CD4-positive, alpha-beta T cell treated with Interleukin-6 for 4 hours (primary cell): Measurements from ENCODE around the gene CS.
A peak's percentile ranks its signal among the peaks of the same experiment; 100 is the strongest.
"Not testable (repeated sequence)": the region's sequence is repeated elsewhere in the genome, so short reads cannot be mapped to it uniquely, and the experiment has no call there.

Source experiments
- DNase-seq: peaks from one replicate; pipeline ENCODE4 v3.0.0-alpha.2; 2020; ENCODE audit warnings: mixed read lengths

CS gene

DNA sequence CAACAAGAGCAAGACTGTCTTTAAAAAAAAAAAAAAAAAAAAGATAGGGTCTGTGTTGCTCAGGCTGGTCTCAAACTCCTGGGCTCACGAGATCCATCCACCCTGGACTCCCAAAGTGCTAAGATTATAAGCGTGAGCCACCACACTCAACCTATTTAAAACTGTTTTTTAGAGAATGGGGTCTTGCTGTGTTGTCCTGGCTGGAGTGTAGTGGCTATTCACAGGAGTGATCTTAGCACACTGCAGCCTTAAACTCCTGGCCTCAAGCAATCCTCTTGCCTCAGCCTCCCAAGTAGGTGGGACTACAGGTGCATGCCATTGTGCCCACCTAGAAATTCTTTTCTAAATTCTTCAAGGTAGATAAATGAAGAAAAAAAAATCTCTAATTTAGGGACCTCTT is 25.8 kb downstream of the CS start:
- DNase-seq = no peak

DNA sequence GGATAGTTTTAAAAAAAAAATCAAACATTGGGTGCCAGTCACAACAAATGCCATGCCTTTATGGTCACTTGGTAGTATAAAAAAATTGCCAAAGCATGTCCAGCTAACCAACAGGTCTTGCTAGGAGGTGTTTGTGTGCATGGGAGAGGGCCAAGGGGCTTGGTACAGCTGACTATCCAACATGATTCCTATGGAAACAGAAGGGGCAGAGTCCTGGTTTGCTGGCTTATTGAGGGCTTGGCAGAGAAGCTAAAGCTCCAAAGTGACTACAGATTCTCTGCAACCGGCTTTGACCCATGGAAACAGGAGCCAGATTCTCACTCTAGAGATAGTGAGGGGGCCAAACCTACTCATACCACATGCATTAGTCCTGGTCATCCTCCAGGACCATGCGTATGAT is 27.7 kb downstream of the CS start:
- DNase-seq = not testable (repeated sequence)

DNA sequence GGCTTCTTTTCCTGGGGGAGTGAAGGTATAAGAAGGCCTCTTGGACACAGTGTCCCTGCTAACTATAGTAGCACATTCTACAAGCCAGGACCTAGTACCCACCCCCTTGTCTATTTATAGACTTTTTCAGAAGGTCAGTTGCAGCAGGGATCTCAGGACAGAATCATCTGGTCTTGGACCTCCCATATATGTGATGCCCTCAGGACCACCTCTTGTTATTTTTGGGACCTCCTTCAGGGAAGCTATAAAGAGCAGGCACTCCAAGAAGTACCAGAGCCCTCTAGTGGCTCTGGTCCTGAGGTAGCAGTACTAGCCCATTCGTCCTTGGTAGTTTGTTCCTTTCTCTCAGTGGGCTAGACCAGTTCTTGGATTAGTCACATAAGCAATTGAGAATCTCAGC is 29.1 kb downstream of the CS start:
- DNase-seq = peak; percentile 10

DNA sequence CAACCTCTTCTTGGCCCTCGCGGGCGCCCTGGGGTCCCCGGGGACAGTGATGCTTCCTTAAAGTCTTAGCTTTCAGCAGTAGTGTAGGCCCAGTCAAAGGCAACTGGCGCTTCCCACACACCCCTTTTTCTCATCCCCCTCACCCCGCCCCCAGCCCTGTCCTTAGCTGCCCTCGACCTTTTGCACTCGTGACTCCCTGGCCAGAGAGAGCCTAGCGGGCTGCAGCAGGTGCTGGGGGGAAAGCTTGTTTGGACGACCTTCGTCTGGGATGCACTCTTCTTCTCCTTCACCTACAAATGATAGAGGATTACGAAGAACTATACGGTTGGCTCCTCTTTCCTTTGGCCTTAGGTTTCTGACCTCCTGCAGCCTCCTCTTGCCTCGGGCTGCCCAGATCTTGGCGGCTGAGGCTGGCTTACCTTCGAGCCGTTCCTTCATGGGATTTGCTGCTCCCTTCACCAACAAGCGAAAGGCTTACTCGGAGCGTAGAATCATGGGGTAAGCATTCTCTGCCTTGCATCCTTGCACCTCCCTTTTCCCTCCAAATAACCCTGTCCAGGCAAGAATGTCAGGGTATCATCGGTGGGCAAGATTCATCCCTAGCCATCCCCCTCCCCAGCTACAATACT is 32.6 kb downstream of the CS start:
- DNase-seq = no peak

DNA sequence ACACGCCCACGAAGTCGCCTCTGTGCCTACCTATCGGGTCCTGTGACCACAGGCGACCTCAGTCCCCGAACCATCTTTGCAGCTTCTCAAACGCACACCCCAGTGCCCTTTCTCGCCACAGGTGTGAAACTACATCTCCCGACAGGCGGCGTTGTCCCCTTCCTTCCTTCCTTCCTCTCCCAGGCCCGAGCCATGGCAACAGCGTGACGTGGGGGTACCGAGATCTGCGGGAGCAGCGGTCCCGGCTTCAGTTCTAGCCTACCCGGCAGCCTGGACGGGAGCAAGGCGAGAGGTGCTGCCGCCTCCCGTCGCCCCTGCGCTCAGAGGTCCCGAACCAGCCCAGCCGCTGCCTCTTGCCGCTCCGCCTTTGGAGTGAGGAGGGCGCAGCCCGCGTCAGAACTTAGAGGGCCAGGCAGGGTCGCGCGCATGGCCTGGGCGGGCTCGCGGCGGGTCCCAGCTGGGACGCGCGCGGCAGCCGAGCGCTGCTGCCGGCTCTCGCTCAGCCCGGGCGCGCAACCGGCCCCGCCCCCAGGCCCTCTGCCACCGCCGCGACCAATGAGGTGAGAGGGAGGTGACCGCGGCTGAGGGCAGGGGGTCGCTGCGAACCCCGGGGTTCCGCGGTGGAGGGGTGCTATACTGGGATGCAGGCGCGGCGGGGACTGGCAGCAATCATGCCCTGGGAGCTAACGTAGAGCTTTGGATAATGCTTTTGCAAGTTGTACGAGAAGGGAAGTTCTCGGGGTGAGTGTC is 33.3 kb downstream of the CS start, which contains the start of gene COQ10A:
TSS of gene COQ10A (plus strand) at position 250 of the 750 bp plus-strand sequence. CDS start at position 427, 177 bp downstream.
- peak; percentile 92 for DNase-seq

DNA sequence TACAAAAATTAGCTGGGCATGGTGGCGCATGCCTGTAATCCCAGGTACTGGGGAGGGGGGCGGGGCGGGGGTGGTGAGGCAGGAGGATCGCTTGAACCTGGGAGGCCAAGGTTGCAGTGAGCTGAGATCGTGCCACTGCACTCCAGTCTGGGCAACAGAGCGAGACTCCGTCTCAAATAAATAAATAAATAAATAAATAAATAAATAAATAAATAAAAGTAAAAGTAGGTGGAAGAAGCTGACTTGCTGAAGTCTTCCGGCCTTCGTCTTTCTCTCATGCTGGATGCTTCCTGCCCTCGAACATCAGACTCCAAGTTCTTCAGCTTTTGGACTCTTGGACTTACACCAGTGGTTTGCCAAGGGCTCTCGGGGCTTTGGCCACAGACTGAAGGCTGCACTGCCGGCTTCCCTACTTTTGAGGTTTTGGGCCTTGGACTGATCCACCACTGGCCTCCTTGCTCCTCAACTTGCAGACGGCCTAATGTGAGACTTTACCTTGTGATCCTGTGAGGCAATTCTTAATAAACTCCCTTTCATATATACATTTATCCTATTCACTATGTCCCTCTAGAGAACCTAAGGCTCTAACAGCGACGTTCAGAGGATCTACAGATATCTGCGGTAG is 34.0 kb downstream of the CS start:
- not testable (repeated sequence) for DNase-seq

DNA sequence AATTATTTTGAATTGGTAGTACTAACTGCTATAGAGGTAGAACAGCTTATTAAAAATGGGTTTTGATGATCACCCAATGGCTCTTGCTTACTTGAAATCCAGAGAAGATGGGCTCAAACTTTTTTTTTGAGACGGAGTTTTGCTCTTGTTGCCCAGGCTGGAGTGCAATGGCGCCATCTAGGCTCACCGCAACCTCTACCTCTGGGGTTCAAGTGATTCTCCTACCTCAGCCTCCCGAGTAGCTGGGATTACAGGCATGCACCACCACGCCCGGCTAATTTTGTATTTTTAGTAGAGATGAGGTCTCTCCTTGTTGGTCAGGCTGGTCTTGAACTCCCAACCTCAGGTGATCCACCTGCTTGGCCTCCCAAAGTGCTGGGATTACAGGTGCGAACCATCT is 37.2 kb downstream of the CS start:
- peak; percentile 18 for DNase-seq

DNA sequence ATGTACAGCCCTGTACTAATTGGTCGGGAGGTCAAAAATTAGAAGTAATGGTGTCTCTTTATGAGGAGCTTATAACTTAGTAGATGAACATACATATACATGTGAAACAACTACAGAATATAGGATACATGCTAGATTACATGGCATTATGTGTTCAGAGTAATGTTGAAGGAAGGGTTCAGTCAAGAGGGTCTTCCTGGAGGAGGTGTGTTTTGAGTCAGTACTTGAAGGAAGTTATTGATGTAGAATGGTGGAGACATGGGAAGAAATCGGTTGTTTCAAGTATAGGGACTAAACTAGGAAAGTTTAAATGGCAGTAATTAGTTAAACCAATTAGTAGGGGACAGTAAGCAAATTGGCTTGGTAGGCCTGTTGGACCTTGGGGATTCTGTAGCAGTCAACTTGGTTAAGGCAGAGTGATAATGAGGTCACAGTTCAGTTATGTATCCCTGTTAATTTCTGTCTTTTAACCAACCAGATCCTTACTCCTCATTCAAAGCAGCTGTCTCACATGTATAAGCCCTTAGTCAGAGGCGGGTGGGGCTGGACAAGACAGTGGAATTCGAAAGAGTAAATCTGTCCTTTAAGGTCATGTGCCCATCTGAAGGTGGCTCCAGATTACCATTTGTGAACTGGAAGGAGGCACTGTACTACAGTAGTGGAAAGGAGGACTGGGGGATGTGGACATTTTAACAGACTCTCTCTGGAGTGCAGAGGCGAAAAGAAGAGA is 38.5 kb downstream of the CS start:
- no peak for DNase-seq

DNA sequence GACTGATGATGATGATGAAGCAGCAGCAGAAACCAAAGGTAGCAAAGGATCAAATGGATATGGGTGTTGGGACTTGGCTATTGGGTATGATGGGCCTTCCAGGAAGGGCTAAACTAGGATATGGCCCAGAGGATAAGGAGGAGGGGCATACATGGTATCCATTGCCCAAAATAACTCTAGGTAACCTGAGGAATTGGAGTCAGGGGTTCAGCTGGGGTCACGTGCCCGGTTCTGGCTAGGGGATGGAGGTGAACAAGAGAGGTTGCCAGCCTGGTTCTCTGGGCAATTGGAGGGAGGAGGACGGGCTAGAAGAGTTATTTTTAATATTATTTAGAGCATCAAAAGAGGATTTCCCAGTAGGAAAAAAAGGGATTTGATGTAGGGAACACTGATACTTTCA is 39.2 kb downstream of the CS start:
- no peak for DNase-seq

DNA sequence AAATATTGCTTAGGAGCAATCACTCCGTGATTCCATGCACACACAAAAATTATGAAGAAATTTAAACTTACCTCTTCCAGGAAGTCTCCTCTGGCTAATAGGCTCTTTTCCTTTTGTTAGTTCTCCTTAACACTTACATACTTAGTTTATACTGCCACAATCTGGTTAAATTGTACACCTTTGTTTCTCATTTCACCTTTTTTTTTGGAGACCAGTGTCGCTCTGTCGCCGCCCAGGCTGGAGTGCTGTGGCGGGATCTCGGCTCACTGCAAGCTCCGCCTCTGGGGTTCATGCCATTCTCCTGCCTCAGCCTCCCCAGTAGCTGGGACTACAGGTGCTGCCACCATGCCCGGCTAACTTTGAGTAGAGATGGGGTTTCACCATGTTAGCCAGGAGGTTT is 39.8 kb downstream of the CS start:
- DNase-seq = no peak

DNA sequence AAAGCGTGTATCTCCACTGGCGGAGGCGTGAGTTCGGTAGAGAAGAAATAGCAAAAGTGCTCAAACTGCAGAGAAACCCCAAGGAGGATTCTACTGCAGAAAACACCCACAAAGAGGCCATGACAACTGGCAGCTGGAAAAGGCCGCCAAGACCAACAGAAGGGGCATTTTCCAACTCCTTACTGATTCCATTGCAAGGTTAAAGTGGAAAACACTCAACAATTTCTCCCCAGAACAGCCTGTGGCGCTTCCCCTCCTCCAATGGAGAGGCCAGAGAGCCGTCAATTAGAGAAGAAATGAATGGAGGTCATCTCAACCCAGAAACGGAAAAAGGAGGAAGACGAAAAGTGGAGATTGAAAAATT is 41.3 kb downstream of the CS start:
- DNase-seq = no peak

DNA sequence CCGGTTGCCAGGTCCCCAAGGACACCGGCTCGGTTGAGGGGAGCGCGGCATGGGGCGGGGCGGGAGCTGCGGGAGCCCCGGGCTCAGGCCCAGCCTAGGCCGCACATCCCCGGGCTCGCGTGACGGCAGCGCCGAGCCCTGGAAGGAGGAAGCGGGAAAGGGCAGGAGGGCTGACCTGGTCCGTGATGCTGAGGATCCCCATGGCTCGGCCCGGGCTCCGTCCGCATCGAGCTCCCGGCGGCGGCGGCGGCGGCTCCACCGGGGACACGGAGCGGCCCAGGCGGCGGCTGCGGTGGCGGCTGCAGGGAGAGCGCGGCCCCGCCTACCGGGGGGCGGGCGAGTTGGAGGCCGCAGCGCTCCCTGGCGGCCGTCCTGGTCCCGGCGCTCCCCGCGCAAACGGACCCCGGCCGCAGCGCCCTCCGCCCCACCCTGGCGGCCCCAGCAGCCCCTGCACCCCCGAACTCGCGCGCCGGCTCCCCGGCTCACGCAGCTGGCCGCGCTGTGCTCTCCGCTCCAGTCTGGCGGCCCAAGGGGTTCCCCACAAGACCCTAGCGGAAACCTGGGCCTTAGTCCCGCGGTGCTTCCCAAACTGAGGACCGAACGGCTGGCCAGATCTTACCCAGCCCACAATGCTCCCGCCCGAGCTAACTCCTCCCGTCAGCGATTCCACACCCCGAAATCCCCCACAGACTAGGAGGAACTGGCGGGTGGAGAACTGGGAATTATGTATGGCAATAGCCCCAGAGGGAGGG is 41.9 kb downstream of the CS start, which contains the start of gene ANKRD52:
TSS of gene ANKRD52 (minus strand) at position 317 of the 752 bp plus-strand sequence. CDS start at position 202, 115 bp downstream.
- peak; percentile 86 for DNase-seq

DNA sequence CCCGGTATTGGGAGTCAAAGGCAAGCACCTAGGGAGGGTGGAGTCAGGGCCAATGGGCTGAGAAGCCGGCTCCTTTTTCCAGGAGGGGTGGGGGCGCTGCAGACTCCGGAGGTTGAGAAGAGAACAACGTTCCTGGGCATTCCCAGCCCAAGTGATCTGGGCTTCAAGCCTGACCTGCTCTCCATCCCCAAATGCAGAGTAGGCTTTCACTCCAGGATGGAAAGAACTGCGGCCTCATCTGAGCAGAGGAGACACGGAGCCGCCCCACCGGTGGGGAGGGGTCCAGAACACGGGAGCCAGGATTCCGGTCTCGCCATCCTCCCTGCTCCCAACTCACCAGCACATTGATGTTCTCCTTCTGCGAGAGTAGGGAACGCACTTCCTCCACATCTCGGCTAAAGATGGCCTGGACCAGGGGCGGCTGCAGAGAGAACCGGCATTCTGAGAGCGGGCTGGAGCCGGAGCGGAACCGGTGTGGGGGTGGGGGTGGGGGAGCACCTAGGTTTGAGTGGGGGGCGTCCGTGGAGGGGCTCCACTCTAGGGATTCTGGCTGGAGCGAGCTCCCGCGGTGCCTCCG is 42.6 kb downstream of the CS start:
- no peak for DNase-seq

DNA sequence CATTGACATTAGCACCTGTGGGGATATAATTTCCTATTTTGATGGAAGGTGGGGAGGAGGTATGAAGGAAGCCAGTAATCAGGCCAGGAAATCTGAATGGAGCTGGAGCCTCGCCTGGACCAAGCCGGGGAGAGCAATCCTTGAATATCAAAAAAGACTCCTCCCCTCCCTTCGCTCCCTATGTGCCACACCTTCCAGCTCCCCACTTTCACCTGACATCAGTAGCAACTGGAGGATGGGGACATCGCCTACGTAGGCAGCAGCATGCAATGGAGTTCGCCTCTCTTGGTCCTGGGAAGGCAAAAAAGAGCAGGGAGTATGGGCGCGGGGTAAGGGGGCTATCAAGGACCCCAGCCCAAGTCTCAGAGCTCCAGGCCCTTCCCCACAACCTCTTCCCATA is 43.1 kb downstream of the CS start:
- DNase-seq = no peak

DNA sequence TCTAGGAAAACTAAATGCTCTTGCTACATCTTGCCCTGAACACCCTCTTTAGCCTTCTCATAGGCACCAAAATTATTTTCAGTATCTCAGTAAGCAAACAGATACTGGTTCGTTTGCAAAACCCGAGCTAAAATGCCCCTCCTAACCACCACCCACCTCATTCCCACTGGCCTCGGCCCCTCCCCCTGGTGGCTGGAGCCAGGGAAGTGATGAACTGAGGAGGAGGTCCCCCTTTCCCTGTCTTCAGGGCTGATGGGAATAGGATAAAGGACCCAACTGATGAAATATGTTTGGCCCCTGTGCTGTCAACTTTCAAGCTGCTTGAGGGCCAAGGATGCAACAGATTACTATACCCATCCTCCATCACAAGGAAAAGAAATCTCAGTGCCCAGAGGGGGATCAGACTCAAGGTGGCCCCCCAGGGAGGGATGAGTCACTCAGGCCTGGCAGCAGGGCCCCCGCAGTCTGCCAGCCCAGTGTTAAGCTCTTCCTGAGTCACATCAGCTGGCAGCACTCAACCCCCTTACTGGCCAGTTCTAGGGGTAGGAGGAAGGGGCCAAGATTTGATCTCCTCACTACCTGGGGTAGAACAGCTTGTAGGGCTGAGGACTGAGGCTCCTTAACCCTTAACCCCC is 43.7 kb downstream of the CS start:
- DNase-seq = no peak

DNA sequence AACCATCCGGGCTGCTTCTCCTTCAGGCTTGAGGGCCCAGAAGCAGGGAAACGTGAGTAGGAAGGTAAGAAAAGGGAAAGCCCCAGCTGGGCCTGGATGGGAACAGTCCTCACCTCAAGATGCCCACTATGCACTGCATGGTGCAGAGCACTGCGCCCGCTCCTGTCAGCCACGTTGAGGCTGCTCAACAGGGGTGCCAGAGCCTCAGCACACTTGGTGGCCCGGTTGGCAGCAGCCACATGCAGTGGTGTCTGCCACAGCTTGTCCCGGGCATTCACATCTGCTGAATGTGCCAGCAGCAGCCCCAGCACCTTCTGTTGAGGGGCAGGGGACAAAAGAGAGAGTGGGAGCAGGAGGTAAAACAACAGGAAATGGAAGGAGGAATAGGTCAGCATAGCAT is 44.5 kb downstream of the CS start:
- no peak for DNase-seq

DNA sequence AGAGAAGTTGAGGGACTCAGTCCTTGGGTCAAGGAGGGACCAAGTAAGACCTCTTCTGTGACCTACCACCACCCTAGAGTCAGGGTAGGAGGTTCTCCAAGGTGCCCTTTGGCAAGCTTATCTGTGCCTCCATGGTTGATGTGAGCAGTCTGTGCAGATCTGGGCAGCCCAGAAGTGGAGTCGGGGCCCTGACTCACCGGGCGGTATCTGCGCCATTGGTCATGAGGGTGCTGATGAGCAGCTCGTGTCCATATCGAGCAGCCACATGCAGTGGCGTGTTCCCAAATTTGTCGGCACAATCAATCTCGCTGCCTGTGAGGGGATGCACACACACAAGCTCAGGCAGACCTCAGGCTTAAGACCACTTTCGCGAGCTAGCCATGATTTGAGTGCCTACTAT is 47.0 kb downstream of the CS start:
- DNase-seq = no peak

DNA sequence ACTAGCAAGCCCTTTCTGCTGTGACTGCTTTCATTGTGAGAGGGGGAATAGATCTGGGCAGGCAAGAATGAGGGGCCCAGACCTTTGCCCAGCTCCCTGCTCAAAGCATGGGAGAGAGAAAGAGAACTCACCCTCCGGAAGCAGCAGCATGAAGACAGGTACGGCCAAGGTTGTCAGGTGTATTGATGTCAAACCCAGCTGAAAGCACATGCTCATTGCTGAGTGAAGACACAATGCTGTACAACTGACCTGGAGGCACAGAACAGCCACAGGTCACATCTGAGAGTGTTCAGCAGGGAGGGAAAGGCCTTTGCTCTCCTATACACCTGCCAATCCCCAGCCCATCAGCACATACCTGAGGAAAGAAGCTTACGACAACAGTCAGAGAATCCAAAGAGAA is 47.5 kb downstream of the CS start:
- DNase-seq = no peak

DNA sequence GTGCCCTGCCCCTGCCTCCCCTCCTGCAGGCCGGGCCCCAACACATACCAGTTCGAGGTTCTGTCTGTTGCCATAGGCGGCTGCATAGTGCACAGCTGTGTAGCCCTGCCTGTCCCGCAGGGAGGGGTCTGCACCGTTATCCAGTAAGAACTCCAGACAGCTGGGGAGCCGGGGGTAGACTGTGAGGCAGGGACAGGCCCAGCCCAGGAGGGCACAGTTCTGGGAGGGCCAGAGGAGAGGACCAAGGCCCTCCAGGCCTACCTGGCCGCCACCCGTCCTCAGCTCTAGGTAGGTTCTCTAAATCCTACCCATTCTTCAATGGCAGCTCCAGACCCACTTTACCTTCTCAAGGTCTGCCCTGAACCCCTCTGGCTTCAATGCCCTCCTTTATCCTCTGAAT is 51.4 kb downstream of the CS start:
- no peak for DNase-seq

DNA sequence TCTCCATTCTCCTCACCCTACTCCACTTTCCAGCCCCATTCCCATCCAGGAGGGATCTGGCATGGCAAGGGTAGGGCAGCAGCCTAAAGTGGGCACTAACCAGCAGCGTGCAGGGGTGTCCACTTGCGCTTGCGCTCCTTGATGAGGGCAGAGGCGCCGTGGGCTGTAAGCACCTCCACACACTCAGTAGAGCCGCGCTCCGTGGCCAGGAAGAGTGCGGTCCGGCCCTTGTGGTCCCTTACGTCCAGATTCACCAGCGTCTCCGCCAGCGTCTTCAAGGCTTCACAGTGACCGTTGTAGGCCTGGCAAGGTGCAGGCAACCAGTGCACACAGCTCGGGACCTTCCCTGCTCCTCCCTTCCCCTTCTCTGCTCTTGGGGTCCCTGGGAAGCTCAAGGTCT is 52.2 kb downstream of the CS start:
- no peak for DNase-seq

DNA sequence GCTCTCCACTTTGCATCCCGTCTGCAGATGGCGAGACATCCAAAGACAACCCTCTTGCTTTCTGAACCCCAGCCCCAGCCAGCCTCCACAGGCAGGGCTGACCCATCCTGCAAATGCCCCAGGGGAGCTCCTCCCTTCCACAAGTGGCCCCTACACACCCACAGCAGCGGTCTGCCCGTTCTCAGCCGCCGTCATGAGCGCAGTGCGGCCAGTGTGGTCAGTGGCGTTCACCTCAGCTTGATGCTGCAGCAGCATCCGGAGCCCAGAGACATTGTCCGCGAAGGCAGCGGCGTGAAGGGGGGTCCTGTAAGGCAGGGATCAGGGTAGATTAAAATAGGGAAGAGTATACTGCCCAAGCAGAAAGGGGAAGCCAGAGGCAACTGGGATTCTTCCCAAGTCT is 55.6 kb downstream of the CS start:
- DNase-seq = no peak

DNA sequence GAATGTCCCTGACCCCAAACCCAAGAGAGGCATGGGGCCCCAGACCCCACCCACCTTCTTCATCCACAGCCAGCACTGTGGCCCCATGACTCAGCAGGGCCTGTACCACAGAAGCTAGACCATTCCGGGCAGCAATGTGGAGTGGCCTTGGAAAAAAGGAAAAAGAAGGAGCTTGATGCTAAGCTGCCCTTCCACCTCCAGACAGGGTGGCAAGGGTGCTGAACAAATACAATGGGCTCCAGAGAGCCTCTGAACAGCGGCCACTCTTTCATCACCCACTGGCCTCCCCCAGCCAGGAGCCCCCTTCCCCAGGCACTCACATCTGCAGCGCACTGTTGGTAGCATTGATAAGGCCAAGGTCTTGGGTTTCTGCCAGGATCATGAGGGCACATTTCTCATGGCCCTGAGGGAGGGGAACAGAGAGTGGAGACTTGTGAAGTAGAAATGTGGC is 56.4 kb downstream of the CS start:
- DNase-seq = no peak
